NOMO-1 treated with DMSO at 0.1 percent for 48 hours (cell line): Measurements from ENCODE around the gene MISP3.

Experiments
- DNase-seq: peaks from one replicate; lab custom pipeline; 2025; ENCODE audit not compliant: unreplicated experiment; lab: John Stamatoyannopoulos, UW

MISP3 gene

DNA sequence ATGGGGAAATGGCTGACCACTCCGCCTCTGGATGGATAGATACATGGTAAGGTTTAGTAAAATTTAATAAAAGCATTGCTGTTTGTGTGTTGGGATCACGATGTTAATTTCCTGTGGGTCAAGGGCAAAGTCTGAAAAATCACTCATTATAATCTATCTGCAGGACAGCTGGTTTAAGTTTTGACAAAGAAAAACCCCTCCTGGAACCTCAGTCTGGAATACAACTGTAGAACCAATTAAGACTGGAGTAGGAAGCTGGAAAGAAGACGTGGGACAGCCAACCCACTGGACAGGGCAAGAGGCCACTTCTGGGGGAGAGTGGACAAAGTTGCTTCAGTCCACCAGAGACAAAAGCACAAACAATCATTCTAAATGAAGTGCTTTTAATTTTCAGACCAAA is 46.6 kb downstream of the MISP3 start:
- DNase-seq = no peak

DNA sequence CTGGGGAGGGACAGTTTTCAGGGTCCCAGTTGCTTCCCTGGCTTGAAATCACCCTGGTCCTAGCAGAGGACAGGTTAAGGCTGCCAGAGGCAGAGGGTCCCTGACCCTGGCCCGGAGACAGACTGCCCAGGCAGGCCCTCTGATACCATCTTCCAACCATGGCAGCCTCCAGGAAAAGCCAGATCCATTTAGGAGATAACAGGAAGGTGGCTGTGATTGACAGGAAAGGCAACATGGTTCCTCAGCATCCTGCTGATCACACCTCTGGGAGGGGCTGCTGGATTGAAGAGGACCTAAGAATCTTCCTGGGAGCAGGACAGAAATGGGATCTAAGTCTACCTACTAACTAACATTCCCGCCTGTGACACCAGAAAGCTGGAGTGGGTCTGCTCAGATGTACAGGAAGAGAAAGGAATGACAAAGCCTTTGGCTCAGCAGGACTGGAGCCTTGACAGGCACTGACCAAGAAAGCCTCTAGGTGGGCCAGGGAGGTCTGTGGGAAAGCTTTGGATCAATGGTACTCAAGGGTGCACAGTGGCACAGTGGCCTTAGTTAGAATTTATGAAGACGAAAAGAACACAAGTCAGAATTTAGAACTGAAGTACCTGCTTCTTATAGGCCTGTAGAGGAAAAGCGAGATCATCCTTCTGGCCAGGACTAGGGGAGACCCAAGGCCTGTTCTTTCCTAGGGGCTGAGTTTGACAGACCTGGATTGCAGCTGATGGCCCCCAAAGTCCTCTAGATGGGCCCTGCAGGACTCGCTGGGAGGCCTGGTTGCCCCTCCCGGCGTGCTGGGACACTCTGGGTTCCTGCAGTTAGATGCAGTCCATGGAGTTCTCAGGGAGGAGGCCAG is 47.3 kb downstream of the MISP3 start:
- no peak for DNase-seq

DNA sequence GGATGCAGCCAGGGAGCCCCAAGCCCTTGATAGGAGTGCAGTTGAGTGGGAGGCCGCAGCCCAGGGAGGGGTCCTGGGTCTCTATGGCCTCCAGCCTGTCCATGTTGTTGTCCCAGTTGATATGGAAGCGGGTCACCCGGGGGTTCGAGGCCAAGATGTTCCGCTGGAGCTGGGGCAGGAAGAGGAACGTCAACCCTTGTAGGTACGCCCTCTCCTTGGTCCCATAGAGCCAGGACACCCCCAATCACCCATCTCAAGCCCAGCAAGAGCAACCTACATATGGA is 47.9 kb downstream of the MISP3 start:
- no peak for DNase-seq

DNA sequence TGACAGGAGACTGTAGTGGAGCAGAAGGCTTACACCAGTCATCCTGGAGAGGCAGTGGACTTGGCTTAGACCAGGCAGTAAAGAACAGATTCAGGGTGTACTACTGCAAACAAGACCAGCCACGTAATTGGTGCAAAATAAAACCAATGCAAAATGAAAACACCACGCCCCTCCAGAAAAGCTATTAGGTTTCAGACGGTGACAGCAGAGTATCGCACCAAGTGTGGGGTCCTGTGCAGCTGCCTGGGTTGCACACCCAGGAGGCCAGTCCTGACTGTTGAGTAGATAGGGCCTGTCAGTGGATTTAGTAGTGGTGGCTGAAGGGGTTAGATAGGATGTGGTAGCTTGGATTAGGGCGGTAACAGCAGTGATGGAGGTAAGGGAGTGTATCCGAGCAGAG is 50.3 kb downstream of the MISP3 start:
- DNase-seq = no peak
